ENCODE results near the gene PACRG. TPM values are rescaled to one million over a fixed set of nuclear protein-coding genes. Genes with fewer than 3 reads are reported as not detected.

PACRG gene
- total and polyA plus RNA-seq, 2 of the 8 experiments (the other 6 are each of a cell fraction or from before 2014, with no cell fraction given): 0.44 to 0.54 TPM

DNA sequence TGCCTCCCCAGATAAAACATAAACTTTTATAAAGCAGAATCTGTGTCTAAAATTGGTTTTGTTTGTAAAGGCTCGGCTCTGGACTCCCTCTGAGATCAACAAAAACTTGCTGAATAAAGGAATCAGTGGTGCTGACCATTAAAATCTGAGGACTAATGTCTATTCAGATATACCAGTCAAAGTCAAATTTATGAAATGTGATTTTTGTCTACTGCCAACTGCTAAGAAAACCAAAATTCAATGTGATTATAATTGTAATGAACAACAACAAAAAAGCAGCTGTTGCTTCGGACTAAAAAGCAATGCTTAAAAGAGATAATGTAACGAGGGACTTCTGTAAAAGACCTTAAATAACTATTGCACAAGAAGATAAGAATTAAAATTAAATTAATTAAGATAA, 26.8 kb upstream of the PACRG start:
- FAIRE-seq: no peak
- TF ChIP-seq NANOG (IDR thresholded peaks at IDR 0.05; ENCODE audit: insufficient read depth, low read depth, low read length, poor library complexity, severe bottlenecking) (no peak), TAF1 (IDR thresholded peaks at IDR 0.05; ENCODE audit: low read depth, low read length) (no peak)

More for the DNA sequence above, 26.8 kb upstream of the PACRG start:
- no peak overlapping the region for H2BK20ac ChIP-seq (ENCODE audit: low read length)
- H3K14ac ChIP-seq (ENCODE audit: insufficient read length): no peak overlapping the region
- H3K23me2 ChIP-seq (ENCODE audit: low read depth, low read length): no peaks in the 10 kb centered on the region
- H3K36me3 ChIP-seq (ENCODE audit: control insufficient read depth in 2 of 4, insufficient read depth in 4 of 4, low read length in 3 of 4): no peaks in the 10 kb centered on the region
- H2AFZ ChIP-seq (ENCODE audit: low read length): no peak overlapping the region
- H4K5ac ChIP-seq (ENCODE audit: insufficient read length, low read depth, low read length): no peak overlapping the region
- no peaks in the 10 kb centered on the region for H3K9me3 ChIP-seq (ENCODE audit: insufficient read depth in 2 of 2, low read depth in 1 of 2, low read length in 1 of 2)
- H3K79me1 ChIP-seq (ENCODE audit: low read depth, low read length): no peaks in the 10 kb centered on the region
- no peaks in the 10 kb centered on the region for H3K27me3 ChIP-seq (replicated peaks in 1 of 4; ENCODE audit: control insufficient read depth in 3 of 4, extremely low read depth in 1 of 4, insufficient read depth in 3 of 4, low read length in 3 of 4)
- no peak overlapping the region for H2BK120ac ChIP-seq (replicated peaks; ENCODE audit: low read depth, low read length)
- CTCF ChIA-PET (ENCODE audit: partially characterized antibody): interaction anchor here (0.7 kb wide), 1 partner anchor 156 kb away, joined by 4 read pairs; no protein-coding TSS in a partner anchor
- 85% methylated on average over 3 of the region's 3 CpGs; no CpG with 5 or more reads in 1 of the 2 experiments for WGBS, 2 experiments (ENCODE audit: extremely low coverage in 1 of 2, insufficient coverage in 1 of 2, insufficient read length in 1 of 2, insufficient replicate concordance in 2 of 2, low coverage in 1 of 2, low lambda C conversion rate in 2 of 2, missing lambda C conversion rate in 1 of 2)
- no peak overlapping the region for H2AK5ac ChIP-seq (ENCODE audit: low read depth, low read length)
- POLR2A ChIA-PET (ENCODE audit: partially characterized antibody): no interaction called here
- H3K4me2 ChIP-seq (ENCODE audit: insufficient read depth in 1 of 2, low read depth in 2 of 2, low read length in 2 of 2): no peak overlapping the region
- H3K18ac ChIP-seq (ENCODE audit: extremely low read depth, low read length): no peak overlapping the region
- no peaks in the 10 kb centered on the region for H3K4me1 ChIP-seq (replicated peaks in 1 of 4; ENCODE audit: control insufficient read depth in 3 of 4, insufficient read depth in 4 of 4, low read length in 3 of 4)
- no peak for DNase-seq (ENCODE audit: low read depth in 1 of 2, low spot score in 2 of 2)
- no peak overlapping the region for H4K8ac ChIP-seq (ENCODE audit: extremely low read depth, insufficient read depth, low read length)
- no peak overlapping the region for H3K23ac ChIP-seq (ENCODE audit: insufficient read length)
- no peak overlapping the region for H2BK12ac ChIP-seq (ENCODE audit: low read depth, low read length)
- H4K20me1 ChIP-seq (replicated peaks in 1 of 2; ENCODE audit: control insufficient read depth in 1 of 2, insufficient read depth in 2 of 2, low read length in 2 of 2): no peaks in the 10 kb centered on the region
- no peak overlapping the region for H4K91ac ChIP-seq (replicated peaks; ENCODE audit: insufficient read length, low read length)
- no peak overlapping the region for H2BK5ac ChIP-seq (ENCODE audit: low read depth, low read length)
- H2BK15ac ChIP-seq (ENCODE audit: low read length): no peak overlapping the region
- no peak overlapping the region for H3K4ac ChIP-seq (replicated peaks; ENCODE audit: insufficient read length, low read depth, low read length)
- H3K27ac ChIP-seq (ENCODE audit: low read depth, low read length): no peak overlapping the region
- H3K9ac ChIP-seq (replicated peaks in 1 of 4; ENCODE audit: extremely low read depth in 1 of 4, low read depth in 3 of 4, low read length in 3 of 4): no peak overlapping the region
- no peak overlapping the region for H3K4me3 ChIP-seq (ENCODE audit: extremely low read depth in 1 of 4, insufficient read depth in 2 of 4, low read depth in 3 of 4, low read length in 4 of 4)
- H3K79me2 ChIP-seq (ENCODE audit: control insufficient read depth in 1 of 2, insufficient read depth in 2 of 2, low read length in 2 of 2): no peaks in the 10 kb centered on the region
- H3K56ac ChIP-seq (replicated peaks; ENCODE audit: insufficient read length, low read depth, low read length): no peak overlapping the region
